ENCODE measurements around the gene PAOX.

The PAOX gene

DNA sequence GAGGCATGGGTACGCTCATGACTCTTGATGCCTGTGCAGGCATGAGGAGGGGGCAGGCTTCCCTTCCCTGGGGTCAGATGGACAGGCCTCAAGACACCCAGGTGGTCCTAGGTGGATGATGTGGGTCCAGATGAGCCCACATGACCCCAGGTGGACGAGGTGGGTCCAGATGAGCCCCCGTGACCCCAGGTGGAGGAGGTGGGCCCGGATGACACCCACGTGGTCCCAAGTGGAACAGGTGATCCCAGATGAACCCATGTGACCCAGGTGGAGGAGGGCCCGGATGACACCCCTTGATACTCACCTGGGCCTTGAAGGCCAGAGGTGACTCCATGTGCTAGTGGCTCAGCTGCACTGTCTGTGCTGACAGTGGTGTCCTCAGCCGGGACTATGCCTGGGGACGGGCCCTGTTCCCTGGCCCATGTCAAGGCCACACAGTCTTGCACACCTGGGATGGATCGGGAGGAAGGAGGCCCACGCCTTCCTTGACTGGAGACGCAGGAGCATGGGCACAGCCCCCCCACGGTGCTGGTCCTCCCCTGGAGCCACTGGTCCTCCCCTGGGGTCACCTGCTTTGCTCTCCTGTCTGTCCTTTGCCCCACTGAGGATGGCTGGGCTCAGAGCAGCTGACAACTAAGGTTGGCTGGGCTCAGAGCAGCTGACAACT, 28.6 kb upstream of the PAOX start:
- H3K4me3 ChIP-seq (ENCODE audit: low read depth, low read length) = no peak overlapping the region
- no peak for DNase-seq (ENCODE audit: low read depth)
- TF ChIP-seq, protein P1, sequence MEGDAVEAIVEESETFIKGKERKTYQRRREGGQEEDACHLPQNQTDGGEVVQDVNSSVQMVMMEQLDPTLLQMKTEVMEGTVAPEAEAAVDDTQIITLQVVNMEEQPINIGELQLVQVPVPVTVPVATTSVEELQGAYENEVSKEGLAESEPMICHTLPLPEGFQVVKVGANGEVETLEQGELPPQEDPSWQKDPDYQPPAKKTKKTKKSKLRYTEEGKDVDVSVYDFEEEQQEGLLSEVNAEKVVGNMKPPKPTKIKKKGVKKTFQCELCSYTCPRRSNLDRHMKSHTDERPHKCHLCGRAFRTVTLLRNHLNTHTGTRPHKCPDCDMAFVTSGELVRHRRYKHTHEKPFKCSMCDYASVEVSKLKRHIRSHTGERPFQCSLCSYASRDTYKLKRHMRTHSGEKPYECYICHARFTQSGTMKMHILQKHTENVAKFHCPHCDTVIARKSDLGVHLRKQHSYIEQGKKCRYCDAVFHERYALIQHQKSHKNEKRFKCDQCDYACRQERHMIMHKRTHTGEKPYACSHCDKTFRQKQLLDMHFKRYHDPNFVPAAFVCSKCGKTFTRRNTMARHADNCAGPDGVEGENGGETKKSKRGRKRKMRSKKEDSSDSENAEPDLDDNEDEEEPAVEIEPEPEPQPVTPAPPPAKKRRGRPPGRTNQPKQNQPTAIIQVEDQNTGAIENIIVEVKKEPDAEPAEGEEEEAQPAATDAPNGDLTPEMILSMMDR (IDR thresholded peaks at IDR 0.05; ENCODE audit: low read depth, low read length, missing control alignments) = no peak

DNA sequence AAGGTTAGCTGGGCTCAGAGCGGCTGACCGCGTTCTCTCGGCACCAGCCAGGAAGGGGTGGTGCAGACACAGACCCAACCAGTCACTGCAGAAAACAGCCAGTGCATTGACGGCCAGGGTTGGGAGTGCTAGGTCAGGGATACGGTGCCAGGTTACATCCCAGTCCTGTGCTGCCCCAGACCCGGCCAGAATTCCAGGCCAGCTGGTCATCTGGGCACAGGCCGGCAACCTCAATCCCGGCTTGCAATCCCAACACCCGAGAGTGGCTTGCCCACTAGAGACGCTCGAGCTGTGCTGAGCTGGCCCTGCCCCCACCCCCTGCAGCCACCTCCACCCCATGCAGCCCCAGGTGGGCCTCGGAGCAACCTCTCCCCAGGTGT, 28.1 kb upstream of the PAOX start:
- TF ChIP-seq, protein P1 (IDR thresholded peaks at IDR 0.05; ENCODE audit: low read depth, low read length, missing control alignments) = no peak
- H3K4me3 ChIP-seq (ENCODE audit: low read depth, low read length) = no peak overlapping the region
- DNase-seq (ENCODE audit: low read depth) = no peak

GRCh38 chr10:133351408-133352318, 27.4 kb upstream of the PAOX start:
- TF ChIP-seq, protein P1 (IDR thresholded peaks at IDR 0.05; ENCODE audit: low read depth, low read length, missing control alignments) = no peak
- no peak overlapping the region for H3K4me3 ChIP-seq (ENCODE audit: low read depth, low read length)
- no peak for DNase-seq (ENCODE audit: low read depth)

DNA sequence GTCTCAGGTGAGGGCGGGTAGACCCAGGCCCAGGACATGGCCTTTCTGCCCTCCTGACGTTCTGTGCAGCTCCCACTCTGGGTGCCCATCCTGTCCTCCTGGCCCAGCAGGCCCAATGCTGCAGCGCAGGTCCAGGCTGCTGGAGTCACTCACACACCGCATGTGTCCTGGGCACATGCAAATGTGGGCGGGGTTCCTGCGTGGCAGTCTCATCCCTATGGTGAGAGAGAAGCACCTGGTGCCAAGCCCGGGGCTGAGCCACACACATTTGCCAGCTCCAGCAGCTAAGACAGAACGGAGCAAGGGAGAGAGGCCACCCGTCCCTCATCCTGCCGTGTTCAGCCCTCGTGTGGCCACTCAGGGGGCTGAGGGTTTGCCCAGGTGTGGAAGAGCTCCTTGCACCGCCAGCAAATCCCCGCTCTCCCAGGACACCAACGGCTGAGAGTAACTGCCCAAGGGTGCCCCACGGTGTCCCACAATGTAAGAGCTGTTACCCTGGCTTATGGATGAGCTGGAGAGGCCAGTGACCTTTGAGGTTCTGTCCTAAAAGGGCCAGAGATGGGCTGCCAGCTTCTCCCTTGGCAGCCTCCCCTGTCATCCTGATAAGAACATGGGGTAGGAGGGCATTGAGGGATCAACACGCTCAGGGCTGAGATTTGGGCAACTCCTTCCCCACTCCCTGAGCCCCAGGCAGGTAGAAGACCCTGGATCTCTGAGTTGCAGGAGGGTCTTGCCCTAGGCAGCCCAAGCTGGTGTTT, 25.7 kb upstream of the PAOX start:
- TF ChIP-seq, protein P1 (IDR thresholded peaks at IDR 0.05; ENCODE audit: low read depth, low read length, missing control alignments) = no peak
- DNase-seq (ENCODE audit: low read depth) = no peak

DNA sequence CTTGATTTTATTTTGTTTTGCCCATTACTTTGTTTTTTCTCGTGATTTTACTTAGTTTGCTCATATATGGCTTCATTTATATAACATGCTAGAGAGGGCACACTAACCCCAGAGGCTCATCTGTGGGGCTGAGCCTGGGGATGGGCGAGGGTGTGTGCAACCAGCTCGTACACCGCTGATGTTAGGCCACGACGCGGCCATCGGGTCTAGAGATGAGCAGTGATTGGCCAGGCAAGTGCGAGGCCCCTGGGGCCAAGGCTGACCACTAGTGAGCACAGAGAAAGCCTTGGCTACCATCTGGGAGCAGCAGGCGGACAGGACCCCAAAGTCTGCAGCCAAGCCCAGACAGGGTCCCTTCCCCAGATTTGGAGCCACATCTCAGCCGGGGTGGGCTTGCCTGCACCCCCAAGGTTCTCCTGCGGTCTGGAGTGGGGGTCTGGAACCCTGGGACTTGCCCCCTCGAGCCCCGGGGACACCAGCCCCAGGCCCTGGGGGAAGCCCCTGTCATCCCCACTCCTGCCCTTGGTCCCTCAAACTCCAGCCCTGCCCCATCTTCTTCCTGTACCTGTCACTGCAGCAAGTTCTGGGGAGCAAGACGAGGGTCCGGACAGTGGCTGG, 25.0 kb upstream of the PAOX start:
- TF ChIP-seq, protein P1 (IDR thresholded peaks at IDR 0.05; ENCODE audit: low read depth, low read length, missing control alignments) = no peak
- H3K4me3 ChIP-seq (ENCODE audit: low read depth, low read length) = no peak overlapping the region
- DNase-seq (ENCODE audit: low read depth) = no peak

More for the DNA sequence above, 25.7 kb upstream of the PAOX start:
- no peak overlapping the region for H3K4me3 ChIP-seq (ENCODE audit: low read depth, low read length)

DNA sequence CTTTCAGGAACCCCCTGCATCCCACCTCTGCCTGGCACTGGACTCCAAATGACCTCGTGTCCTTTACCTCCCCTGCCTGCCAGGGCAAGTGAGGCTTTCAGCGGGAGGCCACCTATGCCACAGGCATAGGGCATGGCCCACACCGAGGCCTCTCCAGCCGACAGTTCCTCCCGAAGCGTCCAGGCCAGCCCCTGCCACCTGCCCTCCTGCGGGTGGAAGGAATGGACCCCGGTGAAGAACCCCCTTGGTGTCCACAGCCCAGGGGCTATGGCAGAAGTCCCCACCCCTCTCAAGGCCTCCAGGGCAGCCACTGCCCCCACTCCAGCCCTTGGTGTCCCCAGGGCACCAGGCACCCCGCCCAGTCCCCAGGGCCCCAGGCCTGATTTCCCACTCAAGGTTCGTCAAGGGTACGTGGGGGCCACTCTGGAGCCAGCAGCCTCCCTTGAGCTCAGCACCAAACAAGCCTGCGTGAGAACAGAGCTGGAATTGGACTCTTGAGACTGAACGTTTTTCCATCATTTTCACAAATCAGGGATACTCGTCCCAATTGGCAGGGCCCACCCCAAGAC, 24.3 kb upstream of the PAOX start:
- no peak for DNase-seq (ENCODE audit: low read depth)
- no peak overlapping the region for H3K4me3 ChIP-seq (ENCODE audit: low read depth, low read length)
- TF ChIP-seq, protein P1 (IDR thresholded peaks at IDR 0.05; ENCODE audit: low read depth, low read length, missing control alignments) = no peak

Measured in GM12864 (cell line).